GM21825 (cell line): ENCODE measurements around the gene COL8A2.

Source experiments
- ATAC-seq: cut with Tn5 transposase; IDR thresholded peaks from one replicate; pipeline ENCODE4 v1.9.1; 2021; ENCODE audit warnings: mild to moderate bottlenecking, moderate library complexity; ENCODE audit not compliant: unreplicated experiment

COL8A2 gene

GRCh38 chr1:36092166-36092797, 32.7 kb downstream of the COL8A2 start:
- ATAC-seq, result no peak

DNA sequence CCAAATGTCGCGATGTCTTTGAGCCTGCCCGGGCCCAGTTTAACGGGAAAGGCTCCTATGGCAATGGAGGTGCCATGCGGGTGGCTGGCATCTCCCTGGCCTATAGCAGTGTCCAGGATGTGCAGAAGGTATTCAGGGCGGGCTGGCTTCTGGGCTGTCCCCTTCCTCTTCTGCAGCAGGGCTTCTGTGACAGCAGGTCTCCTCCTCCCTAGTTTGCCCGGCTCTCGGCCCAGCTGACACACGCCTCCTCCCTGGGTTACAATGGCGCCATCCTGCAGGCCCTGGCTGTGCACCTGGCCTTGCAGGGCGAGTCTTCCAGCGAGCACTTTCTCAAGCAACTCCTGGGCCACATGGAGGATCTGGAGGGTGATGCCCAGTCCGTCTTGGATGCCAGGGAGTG, 33.3 kb downstream of the COL8A2 start:
- no peak for ATAC-seq

DNA sequence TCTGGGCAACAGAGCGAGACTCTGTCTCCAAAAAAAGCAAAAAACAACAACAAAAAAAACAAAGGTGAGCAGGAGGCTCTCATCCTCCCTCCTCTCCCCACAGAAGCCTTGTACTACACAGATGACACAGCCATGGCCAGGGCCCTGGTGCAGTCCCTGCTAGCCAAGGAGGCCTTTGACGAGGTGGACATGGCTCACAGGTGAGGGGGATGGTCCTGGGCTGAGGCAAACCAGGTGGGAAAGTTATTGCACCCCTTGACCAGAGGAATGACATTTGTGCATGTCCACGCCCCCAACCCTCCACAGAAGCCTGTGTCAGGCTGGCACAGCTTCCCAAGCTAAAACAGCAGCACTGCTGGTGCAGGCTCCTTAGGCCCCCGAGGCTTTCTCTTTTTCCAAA, 33.9 kb downstream of the COL8A2 start:
- ATAC-seq, result no peak

DNA sequence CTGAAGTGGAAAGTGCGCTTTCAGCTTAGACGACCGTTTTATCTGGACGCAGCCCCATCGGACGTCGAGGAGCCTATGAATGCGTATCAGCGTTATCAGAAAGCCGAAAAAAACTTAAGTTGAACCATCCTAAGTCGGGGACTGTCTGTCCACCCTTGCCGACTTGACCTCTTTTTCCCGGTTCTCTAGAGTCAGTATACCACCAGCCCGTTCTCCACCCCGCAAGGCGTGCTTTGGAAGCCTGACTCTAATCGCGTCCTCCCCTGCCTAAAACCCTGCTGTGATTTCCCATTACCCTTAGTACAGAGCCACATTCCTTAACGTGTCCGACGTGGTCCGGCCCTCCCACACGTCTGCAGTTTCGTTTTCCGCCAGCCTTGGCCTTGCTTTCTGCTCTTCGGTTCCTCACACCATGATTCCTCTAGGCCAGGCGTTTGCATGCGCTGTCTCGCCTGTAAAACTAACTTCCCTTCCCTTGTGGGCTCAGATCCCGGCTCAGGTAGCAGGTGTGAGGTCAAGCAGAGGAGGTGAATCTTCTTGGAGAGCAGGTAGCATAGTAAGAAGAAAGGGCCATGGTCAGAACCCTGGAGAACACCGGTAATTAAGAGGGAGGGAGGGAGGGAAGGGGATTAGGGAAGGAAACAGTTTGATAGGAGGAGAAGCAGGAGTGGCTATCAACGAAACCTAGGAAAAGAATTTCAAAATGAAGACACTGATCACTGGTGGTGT, 35.5 kb downstream of the COL8A2 start:
- no peak for ATAC-seq

- peak; percentile 60 for ATAC-seq
Observed at GRCh38 chr1:36088577-36089392, 36.2 kb downstream of the COL8A2 start, which contains the start of gene ADPRS. Gene ADPRS, plus strand, starts transcription at chr1:36088892. Its CDS starts 13 bp downstream, at chr1:36088905.

DNA sequence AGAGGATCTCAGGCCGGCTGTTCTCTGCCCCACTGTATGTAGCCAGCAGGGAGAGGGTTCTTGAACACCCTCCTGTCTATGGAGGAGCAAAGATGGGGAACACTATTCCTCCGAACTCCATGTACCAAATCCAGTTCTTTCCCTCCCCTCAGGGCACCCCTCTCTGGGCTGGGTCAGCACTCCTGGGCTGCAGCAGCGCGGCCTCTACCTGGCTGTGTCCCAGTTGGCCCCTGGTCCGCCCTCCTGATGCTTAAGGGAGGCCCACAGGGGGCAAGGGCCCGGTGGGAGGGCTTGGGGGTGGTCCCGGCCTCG, 36.8 kb downstream of the COL8A2 start:
- ATAC-seq, result no peak

DNA sequence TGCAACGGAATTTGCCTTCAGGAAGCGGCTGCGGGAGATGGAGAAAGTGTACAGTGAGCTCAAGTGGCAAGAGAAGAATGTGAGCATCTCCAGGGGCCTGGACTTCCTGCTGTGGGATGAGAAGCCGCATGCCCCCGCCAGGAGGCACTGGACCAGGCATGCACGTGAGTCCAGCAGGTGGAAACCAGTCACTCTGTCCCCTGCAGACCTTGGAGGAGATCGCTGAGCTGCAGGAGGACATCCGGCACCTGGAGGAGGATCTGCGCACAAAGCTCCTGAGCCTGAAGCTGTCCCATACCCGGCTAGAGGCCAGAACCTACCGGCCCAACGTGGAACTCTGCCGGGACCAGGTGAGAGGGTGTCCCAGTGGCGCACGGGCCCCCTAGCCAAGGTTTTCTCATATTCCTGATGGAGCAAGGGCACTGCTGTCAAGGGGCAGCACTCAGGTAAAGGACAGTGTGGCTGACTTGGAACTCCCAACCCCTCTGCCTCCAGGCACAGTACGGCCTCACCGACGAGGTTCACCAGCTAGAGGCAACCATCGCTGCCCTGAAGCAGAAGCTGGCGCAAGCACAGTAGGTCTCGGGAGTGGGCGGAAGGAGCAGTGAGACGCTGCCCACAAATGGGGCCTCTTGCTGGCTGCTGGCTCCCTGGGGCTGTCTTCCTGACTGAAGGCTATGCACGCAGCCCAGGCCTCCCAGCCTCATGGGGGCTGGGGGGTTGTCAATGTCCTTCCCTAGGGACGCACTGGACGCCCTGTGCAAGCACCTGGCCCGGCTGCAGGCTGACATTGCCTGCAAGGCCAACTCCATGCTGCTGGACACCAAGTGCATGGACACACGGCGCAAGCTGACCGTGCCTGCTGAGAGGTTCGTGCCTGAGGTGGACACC, 37.5 kb downstream of the COL8A2 start:
- no peak for ATAC-seq

DNA sequence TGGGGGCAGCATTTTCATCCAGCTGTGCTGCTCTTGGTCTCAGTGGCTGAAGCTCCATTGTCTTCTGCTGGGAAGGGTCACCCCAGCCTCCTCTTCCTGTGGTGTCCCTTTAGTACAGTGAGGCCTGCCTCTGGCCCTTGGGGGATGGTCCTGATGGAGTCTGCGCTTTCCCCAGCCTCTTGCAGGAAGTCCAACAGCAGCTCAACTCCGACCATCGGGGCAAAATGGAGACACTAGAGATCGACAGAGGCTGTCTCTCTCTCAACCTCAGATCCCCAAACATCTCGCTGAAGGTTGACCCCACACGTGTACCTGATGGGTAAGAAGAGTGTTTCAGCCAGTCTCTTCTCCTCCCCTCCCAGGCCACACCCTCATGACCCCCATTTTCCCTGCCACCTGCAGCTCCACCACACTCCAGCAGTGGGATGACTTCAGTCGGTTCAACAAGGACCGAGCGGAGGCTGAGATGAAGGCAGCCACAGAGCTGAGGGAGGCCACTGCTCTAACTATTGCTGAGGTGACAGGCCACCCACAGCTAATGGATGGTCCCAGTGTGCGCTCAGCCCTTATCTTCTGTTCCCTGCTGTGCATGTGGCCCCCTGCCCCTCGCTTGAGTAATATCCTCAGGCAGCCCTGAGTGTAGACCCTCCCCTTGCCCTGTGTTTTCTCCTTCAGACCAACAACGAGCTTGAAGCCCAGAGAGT, 38.3 kb downstream of the COL8A2 start:
- no peak for ATAC-seq

- no peak for ATAC-seq
Observed at GRCh38 chr1:36085686-36086526, 39.1 kb downstream of the COL8A2 start.

GRCh38 chr1:36085126-36085525, 39.9 kb downstream of the COL8A2 start:
- no peak for ATAC-seq

DNA sequence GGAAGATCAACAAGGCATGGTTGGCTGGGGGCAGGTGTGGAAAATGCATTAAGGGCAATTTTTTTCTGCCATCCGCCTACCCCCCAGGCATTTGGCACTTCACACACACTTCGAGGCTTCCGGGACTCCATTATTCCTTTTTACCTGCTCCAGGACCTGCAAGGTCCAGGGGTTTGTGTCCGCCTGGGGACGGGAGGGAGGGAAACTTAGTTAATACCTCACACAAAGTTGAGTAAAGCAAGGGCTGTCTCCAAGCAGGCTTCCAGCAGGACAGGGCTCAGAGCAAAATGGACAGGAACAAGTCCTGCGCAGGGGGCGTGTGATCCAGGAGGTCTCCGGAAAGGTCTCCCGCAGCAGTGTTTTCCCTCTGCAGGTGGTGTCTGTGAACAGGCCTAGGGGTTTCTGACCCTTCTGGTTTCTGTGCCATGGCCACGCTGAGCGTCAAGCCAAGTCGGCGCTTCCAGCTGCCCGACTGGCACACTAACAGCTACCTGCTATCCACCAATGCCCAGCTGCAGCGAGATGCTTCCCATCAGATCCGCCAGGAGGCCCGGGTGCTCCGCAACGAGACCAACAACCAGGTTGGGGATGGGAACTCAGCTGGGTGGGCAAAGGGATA, 40.4 kb downstream of the COL8A2 start:
- no peak for ATAC-seq

DNA sequence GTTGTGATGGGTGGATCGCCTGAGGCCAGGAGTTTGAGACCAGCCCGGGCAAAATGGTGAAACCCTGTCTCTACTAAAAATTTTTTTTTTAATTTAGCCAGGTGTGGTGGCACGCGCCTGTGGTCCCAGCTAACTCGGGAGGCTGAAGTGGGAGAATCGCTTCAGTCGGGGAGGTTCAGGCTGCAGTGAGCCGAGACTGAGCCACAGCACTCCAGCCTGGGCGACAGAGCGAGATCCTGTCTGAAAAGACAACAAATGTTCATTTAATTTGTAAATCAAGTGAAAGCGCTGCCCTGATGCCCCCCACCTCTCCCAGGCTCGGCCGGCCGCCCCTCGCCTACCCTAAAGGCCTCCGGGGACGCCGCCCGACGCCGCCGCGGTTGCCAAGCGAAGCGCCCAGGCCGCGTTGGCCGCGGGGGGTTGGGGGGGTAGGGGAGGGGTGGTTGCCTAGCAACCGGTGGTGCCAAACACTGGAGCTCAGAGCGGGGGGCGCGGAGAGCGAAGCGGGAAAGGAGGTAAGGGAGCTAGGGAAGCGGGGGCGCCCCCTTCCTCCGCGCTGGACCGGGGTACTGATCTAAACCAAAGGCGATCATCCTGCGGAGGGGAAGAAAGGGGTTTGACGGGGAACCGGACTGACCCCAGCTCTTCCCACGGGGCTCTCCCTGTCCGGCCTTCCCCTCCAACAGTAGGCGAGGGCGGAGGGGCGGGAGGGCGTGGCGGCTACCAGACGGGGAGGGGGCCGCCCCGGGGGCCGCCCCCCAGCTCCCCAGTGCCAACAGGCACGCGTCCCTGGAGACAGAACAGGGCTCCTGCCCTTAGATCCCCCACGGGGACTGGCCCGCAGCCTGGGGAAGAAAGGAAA, 41.2 kb downstream of the COL8A2 start, which contains the start of gene TEKT2:
Gene TEKT2, plus strand, starts transcription at position 460 of the 862 bp plus-strand sequence. CDS start 828 bp downstream, outside the sequence.
- ATAC-seq, result no peak

- no peak for ATAC-seq
Observed at GRCh38 chr1:36083219-36083618, 41.8 kb downstream of the COL8A2 start.

GRCh38 chr1:36081926-36082485, 43.0 kb downstream of the COL8A2 start:
- ATAC-seq, result no peak

DNA sequence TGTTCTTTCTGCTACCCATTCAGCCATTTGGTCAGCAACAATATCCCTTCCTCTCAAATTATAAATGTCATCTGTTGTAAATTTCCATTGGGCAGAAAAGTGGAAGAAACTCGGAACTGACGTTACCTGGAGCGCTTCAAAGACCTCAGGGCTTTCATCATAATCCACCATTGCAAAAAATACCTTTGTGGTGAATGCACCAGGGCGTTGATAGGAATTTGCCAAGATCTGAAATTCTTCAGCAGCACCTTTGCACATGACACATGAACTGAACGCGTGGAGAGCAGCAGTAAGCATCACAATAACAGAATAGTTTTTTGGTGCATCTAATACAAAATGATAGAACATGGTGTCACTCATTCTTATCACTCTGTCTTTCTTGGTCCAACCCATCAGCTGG, 44.2 kb downstream of the COL8A2 start:
- ATAC-seq, result no peak

- ATAC-seq, result no peak
Observed at GRCh38 chr1:36080236-36080635, 44.8 kb downstream of the COL8A2 start.

GRCh38 chr1:36076979-36077573, 47.9 kb downstream of the COL8A2 start:
- ATAC-seq, result no peak
